ENCODE measurements around the gene SPINT2. TPM values are rescaled to one million over a fixed set of nuclear protein-coding genes. Genes with fewer than 3 reads are reported as not detected.

Gene SPINT2
- total RNA-seq, 1 donor from 2014 or later: 28.0 TPM

DNA sequence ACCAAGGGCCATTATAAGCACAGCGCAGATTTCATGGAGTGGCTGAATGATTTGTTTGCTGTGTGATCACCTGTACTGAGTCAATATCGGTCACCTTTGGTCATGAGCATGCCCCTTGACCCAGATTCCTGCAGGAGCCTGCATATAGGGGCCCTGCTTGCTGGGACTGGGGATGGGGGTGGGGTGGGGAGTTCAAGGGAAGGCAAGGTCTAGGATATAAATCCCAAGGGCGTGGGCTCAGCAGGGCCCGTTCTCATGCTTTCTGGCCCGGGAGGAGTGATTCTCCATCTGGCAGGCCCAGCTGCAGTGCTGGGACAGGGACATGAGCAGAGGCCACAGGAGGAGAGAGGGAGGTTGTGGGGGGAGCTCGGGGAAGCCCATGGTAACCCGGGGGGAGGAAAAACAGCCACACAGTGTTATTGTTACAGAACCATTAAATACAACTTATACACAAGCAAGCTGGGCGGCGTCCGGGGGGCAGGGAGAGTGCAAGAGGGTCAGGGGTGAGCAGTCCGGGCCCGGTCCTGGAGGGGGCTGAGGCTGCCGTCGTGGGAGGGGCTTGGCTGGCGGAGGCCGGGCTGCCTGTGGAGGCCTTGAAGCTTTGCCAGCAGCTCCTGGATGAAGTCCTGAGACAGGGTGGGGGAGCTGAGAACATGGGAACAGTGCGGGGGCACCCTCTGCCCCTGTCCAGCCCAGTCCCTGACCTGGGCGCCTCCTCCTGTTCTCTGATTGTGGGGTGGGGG is 13.4 kb upstream of the SPINT2 start:
- TF ChIP-seq, protein P1, sequence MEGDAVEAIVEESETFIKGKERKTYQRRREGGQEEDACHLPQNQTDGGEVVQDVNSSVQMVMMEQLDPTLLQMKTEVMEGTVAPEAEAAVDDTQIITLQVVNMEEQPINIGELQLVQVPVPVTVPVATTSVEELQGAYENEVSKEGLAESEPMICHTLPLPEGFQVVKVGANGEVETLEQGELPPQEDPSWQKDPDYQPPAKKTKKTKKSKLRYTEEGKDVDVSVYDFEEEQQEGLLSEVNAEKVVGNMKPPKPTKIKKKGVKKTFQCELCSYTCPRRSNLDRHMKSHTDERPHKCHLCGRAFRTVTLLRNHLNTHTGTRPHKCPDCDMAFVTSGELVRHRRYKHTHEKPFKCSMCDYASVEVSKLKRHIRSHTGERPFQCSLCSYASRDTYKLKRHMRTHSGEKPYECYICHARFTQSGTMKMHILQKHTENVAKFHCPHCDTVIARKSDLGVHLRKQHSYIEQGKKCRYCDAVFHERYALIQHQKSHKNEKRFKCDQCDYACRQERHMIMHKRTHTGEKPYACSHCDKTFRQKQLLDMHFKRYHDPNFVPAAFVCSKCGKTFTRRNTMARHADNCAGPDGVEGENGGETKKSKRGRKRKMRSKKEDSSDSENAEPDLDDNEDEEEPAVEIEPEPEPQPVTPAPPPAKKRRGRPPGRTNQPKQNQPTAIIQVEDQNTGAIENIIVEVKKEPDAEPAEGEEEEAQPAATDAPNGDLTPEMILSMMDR (IDR thresholded peaks at IDR 0.05): no peak
- Mint-ChIP-seq H3K9me3 (ENCODE audit: low read depth) (no peaks in the 10 kb centered on the region), H3K4me3 (ENCODE audit: unreplicated experiment) (peak overlapping the region; percentile 64), H3K27me3 (ENCODE audit: low read depth) (no peaks in the 10 kb centered on the region), H3K36me3 (ENCODE audit: low read depth) (peaks cover 7% of the 10 kb centered on the region), H3K4me1 (ENCODE audit: low read depth) (peaks cover 78% of the 10 kb centered on the region), H3K27ac (ENCODE audit: unreplicated experiment) (peak overlapping the region; percentile 95)
- no peak for DNase-seq (ENCODE audit: low spot score)

DNA sequence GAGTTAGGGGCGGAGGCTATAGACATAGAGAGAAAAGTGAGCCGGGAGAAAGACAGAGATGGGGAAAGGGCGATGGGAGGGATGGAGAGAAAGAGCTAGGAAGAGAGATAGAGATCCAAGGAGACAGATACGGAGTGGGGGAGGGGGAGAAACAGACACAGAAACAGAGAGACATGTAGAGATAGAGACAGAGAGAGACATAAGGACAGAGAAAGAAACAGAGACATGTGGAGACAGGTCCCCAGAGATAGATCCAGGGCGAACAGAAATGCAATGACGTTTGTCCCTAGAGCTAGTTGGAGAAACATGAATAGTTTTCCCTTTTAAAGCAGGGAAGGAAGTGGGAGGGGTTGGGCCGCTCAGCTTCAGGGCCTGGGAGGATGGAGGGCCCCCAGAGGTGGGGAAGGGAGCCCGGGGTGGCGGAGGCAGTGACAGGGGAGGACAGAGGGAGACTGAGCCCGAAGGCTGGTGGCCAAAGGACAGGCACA is 12.8 kb upstream of the SPINT2 start:
- DNase-seq (ENCODE audit: low spot score): no peak
- H3K27ac Mint-ChIP-seq (ENCODE audit: unreplicated experiment): peak overlapping the region; percentile 95

DNA sequence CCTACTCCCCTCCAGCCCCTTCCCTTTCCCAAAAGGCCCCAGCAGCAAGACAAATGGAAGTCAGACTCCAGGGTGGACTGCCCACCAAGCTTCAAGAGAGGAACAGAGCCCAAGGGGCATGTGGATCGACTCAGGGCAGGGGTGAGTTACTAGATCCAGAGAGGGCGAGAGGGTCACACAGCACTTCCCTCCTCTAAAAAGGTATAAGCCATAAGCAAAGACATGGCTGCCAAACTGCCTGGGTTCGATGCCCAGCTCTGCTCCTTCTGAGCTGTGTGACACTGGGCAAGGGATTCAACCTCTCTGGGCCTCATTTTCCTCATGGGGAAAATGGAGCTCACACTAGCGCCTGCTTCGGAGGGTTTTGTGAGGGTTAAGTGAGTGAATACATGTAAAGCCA is 12.0 kb upstream of the SPINT2 start:
- peak overlapping the region; percentile 64 for H3K4me3 Mint-ChIP-seq (ENCODE audit: unreplicated experiment)
- no peaks in the 10 kb centered on the region for H3K27me3 Mint-ChIP-seq (ENCODE audit: low read depth)
- H3K36me3 Mint-ChIP-seq (ENCODE audit: low read depth): peaks cover 7% of the 10 kb centered on the region
- TF ChIP-seq, protein P1 (IDR thresholded peaks at IDR 0.05): no peak
- peak overlapping the region; percentile 95 for H3K27ac Mint-ChIP-seq (ENCODE audit: unreplicated experiment)
- no peaks in the 10 kb centered on the region for H3K9me3 Mint-ChIP-seq (ENCODE audit: low read depth)
- no peak for DNase-seq (ENCODE audit: low spot score)
- H3K4me1 Mint-ChIP-seq (ENCODE audit: low read depth): peaks cover 70% of the 10 kb centered on the region

More for the DNA sequence above, 12.8 kb upstream of the SPINT2 start:
- Mint-ChIP-seq H3K36me3 (ENCODE audit: low read depth) (peaks cover 7% of the 10 kb centered on the region), H3K4me3 (ENCODE audit: unreplicated experiment) (peak overlapping the region; percentile 64), H3K4me1 (ENCODE audit: low read depth) (peaks cover 73% of the 10 kb centered on the region), H3K9me3 (ENCODE audit: low read depth) (no peaks in the 10 kb centered on the region), H3K27me3 (ENCODE audit: low read depth) (no peaks in the 10 kb centered on the region)
- TF ChIP-seq, protein P1 (IDR thresholded peaks at IDR 0.05): no peak

DNA sequence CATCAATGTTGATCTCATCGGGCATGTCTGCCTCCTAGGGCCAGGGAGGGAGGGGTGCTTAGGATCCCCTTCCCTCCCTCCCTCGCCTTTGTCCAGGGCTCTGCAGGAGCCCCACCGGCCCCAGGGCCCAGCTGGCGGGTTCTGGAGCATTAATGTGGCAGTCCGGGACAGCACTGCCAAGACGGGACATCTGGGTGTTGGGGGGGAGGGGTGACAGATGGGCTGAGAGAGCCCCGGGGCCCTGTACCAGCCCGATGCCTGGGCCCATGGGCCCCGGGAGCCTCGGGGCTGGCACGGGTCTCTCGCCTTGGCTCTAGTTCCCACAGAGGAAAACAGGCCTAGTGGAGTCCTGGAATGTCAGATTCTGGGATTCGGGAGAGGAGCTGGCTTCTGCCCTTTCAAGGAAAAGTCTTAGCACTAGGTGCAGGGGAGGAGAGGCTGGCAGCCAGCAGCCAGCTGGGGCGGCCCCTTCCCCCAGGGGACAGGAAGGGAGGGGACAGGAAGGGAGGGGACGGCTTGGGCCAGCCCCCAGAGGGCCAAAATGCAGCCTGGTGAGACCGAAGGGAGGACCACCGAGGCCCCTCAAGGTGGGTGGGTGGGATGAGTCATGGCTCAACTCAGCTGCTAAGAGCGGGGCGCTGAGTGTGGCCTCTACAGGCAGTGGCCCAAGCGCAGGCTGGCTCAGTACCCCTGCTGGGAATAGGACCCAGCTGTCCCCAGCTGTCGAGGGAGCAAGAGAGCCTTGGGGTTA is 11.3 kb upstream of the SPINT2 start:
- DNase-seq (ENCODE audit: low spot score): no peak
- Mint-ChIP-seq H3K36me3 (ENCODE audit: low read depth) (peaks cover 7% of the 10 kb centered on the region), H3K4me3 (ENCODE audit: unreplicated experiment) (peak overlapping the region; percentile 64), H3K9me3 (ENCODE audit: low read depth) (no peaks in the 10 kb centered on the region), H3K27ac (ENCODE audit: unreplicated experiment) (peak overlapping the region; percentile 95), H3K27me3 (ENCODE audit: low read depth) (no peaks in the 10 kb centered on the region), H3K4me1 (ENCODE audit: low read depth) (peaks cover 67% of the 10 kb centered on the region)
- TF ChIP-seq, protein P1 (IDR thresholded peaks at IDR 0.05): no peak

DNA sequence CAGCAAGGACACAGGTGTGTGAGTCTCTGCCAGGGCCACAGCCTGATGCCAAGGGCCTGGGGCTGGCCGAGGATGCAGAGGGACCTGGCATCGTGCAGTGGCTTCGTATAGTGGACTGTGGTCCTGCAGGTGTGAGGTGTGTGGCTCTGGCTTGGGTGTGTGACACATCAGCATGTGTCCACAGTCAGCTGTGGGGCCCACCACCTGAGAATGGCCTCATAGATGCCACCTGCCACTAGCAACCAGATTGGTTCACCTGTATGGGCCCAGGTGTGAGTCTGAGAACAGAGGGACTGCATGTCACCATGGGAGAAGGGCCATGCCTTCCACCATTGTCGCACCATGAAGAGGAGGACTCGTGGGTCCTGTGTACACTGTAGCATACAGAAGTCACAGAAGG is 10.6 kb upstream of the SPINT2 start:
- Mint-ChIP-seq H3K27ac (ENCODE audit: unreplicated experiment) (peak overlapping the region; percentile 95), H3K4me3 (ENCODE audit: unreplicated experiment) (peak overlapping the region; percentile 64), H3K4me1 (ENCODE audit: low read depth) (peaks cover 68% of the 10 kb centered on the region), H3K27me3 (ENCODE audit: low read depth) (no peaks in the 10 kb centered on the region), H3K9me3 (ENCODE audit: low read depth) (no peaks in the 10 kb centered on the region), H3K36me3 (ENCODE audit: low read depth) (peaks cover 7% of the 10 kb centered on the region)
- TF ChIP-seq, protein P1 (IDR thresholded peaks at IDR 0.05): no peak
- no peak for DNase-seq (ENCODE audit: low spot score)

Data from chondrocyte (in vitro differentiated cells).